Hepatocyte (in vitro differentiated cells): Measurements from ENCODE around the gene UNC5A. TPM values are rescaled to one million over a fixed set of nuclear protein-coding genes. Genes with fewer than 3 reads are reported as not detected.

Experiments
- DNase-seq: peaks from one replicate; pipeline ENCODE4 v3.0.0-alpha.2; 2016; ENCODE audit warnings: low spot score
- H2AFZ ChIP-seq: fragments of 200-600 bp; sonication (generic); 2 replicates; pipeline ENCODE4 v1.6.0; 2016; ENCODE audit warnings: antibody characterized with exemption, mild to moderate bottlenecking
- H3K27ac ChIP-seq: fragments of 200-600 bp; sonication (generic); 2 replicates; pipeline ENCODE4 v1.5.1; 2016; ENCODE audit warnings: mild to moderate bottlenecking
- H3K27me3 ChIP-seq: fragments of 200-600 bp; sonication (generic); 2 replicates; pipeline ENCODE4 v1.6.1; 2016
- H3K36me3 ChIP-seq: fragments of 200-600 bp; sonication (generic); replicated peaks from 2 replicates; pipeline ENCODE4 v1.5.1; 2016; ENCODE audit warnings: low read depth; ENCODE audit not compliant: insufficient read depth
- H3K4me1 ChIP-seq: fragments of 200-600 bp; sonication (generic); 2 replicates; pipeline ENCODE4 v1.5.1; 2016; ENCODE audit warnings: mild to moderate bottlenecking, moderate library complexity; ENCODE audit not compliant: insufficient read depth
- H3K4me2 ChIP-seq: fragments of 200-600 bp; sonication (generic); 2 replicates; pipeline ENCODE4 v1.6.0; 2016
- H3K4me3 ChIP-seq: fragments of 200-600 bp; sonication (generic); 2 replicates; pipeline ENCODE4 v1.5.1; 2016; ENCODE audit warnings: mild to moderate bottlenecking
- H3K79me2 ChIP-seq: fragments of 200-600 bp; sonication (generic); 2 replicates; pipeline ENCODE4 v1.6.0; 2017; ENCODE audit warnings: mild to moderate bottlenecking
- H3K9me2 ChIP-seq: fragments of 200-600 bp; sonication (generic); replicated peaks from 2 replicates; pipeline ENCODE4 v1.6.0; 2017; ENCODE audit warnings: mild to moderate bottlenecking; ENCODE audit not compliant: insufficient read depth
- H3K9me3 ChIP-seq: fragments of 200-600 bp; sonication (generic); 2 replicates; pipeline ENCODE4 v1.5.1; 2016; ENCODE audit warnings: low read depth, mild to moderate bottlenecking
- H4K20me1 ChIP-seq: fragments of 200-600 bp; sonication (generic); 2 replicates; pipeline ENCODE4 v1.6.0; 2016; ENCODE audit warnings: mild to moderate bottlenecking; ENCODE audit not compliant: insufficient read depth, poor library complexity, severe bottlenecking
- CTCF ChIP-seq: fragments of 200-600 bp; sonication (generic); IDR thresholded peaks from 2 replicates; pipeline ENCODE4 v1.5.1; 2016; ENCODE audit warnings: antibody characterized with exemption, mild to moderate bottlenecking; ENCODE audit not compliant: poor library complexity
- EZH2 ChIP-seq: fragments of 200-600 bp; sonication (generic); IDR thresholded peaks from 2 replicates; pipeline ENCODE4 v1.6.1; 2016; ENCODE audit warnings: antibody characterized with exemption, mild to moderate bottlenecking, borderline replicate concordance
- EZH2phosphoT487 ChIP-seq: fragments of 200-600 bp; sonication (generic); IDR thresholded peaks from one replicate; pipeline ENCODE4 v1.6.1; 2018; ENCODE audit warnings: antibody characterized with exemption, mild to moderate bottlenecking, low read depth, moderate library complexity; ENCODE audit not compliant: unreplicated experiment, severe bottlenecking
- WGBS: methylation state at CpG from one replicate; pipeline ENCODE4 v1.1.6; 2016; ENCODE audit warnings: low lambda C conversion rate; ENCODE audit errors: missing lambda C conversion rate; 5-methylcytosine and 5-hydroxymethylcytosine counted together
- polyA plus RNA-seq: library from polyadenylated mRNA; unstranded; fragments of >200 nt; fragmentation: Nextera tagmentation; extraction: Ambion mirVana; gene quantifications from 2 replicates; pipeline ENCODE4 v1.2.1, GENCODE V29; 2016
- total RNA-seq: library from RNA; depleted of rRNA; stranded (reverse); fragments of >200 nt; gene quantifications from 2 replicates; pipeline ENCODE4 v1.2.3, GENCODE V29; 2014

UNC5A gene
- total and polyA plus RNA-seq, 2 experiments from 2014 or later: 0.10 to 1.1 TPM

GRCh38 chr5:176880366-176881020, 70.1 kb downstream of the UNC5A start:
- WGBS: 92% methylated on average over 23 of the region's 26 CpGs
- H3K79me2 ChIP-seq: no peaks in the 10 kb centered on the region
- H3K4me1 ChIP-seq: no peaks in the 10 kb centered on the region
- H4K20me1 ChIP-seq: no peaks in the 10 kb centered on the region
- peaks cover 3% of the 10 kb centered on the region for H3K27me3 ChIP-seq
- no peaks in the 10 kb centered on the region for H3K9me2 ChIP-seq
- H3K27ac ChIP-seq: no peak overlapping the region
- no peak for TF ChIP-seq CTCF
- H3K4me3 ChIP-seq: no peak overlapping the region
- no peak for DNase-seq
- H2AFZ ChIP-seq: no peak overlapping the region
- H3K4me2 ChIP-seq: no peak overlapping the region
- no peaks in the 10 kb centered on the region for H3K9me3 ChIP-seq
- H3K36me3 ChIP-seq: no peaks in the 10 kb centered on the region

GRCh38 chr5:176881021-176881749, 70.8 kb downstream of the UNC5A start:
- Histone ChIP-seq H4K20me1 (no peaks in the 10 kb centered on the region), H3K4me2 (no peak overlapping the region), H3K9me3 (no peaks in the 10 kb centered on the region), H3K27ac (no peak overlapping the region), H3K9me2 (no peaks in the 10 kb centered on the region), H2AFZ (no peak overlapping the region), H3K4me1 (no peaks in the 10 kb centered on the region), H3K27me3 (no peaks in the 10 kb centered on the region), H3K4me3 (no peak overlapping the region), H3K36me3 (no peaks in the 10 kb centered on the region), H3K79me2 (no peaks in the 10 kb centered on the region)
- TF ChIP-seq EZH2: no peak
- no peak for TF ChIP-seq EZH2phosphoT487
- no peak for TF ChIP-seq CTCF
- 92% methylated on average over 28 of the region's 28 CpGs for WGBS
- no peak for DNase-seq

GRCh38 chr5:176881816-176882566, 71.6 kb downstream of the UNC5A start:
- no peak overlapping the region for H3K27ac ChIP-seq
- H3K9me2 ChIP-seq: no peaks in the 10 kb centered on the region
- H3K79me2 ChIP-seq: no peaks in the 10 kb centered on the region
- DNase-seq: no peak
- H3K4me2 ChIP-seq: no peak overlapping the region
- H3K36me3 ChIP-seq: no peaks in the 10 kb centered on the region
- no peaks in the 10 kb centered on the region for H3K4me1 ChIP-seq
- 89% methylated on average over 25 of the region's 25 CpGs for WGBS
- H3K4me3 ChIP-seq: no peak overlapping the region
- no peaks in the 10 kb centered on the region for H4K20me1 ChIP-seq
- H3K27me3 ChIP-seq: no peaks in the 10 kb centered on the region
- TF ChIP-seq EZH2: no peak
- TF ChIP-seq EZH2phosphoT487: no peak
- no peak for TF ChIP-seq CTCF
- no peak overlapping the region for H2AFZ ChIP-seq
- no peaks in the 10 kb centered on the region for H3K9me3 ChIP-seq
